ENCODE measurements around the gene HRK. TPM values are rescaled to one million over a fixed set of nuclear protein-coding genes. Genes with fewer than 3 reads are reported as not detected.

Gene HRK
- total and polyA plus RNA-seq, 9 of the 15 experiments (the other 6 are each of a cell fraction or from before 2014, with no cell fraction given) = 0.01 to 0.05 (median 0.04) TPM; not detected in 6

GRCh38 chr12:116898669-116899068 is 17.4 kb upstream of the HRK start (continued):
- TF ChIP-seq THRA (IDR thresholded peaks at IDR 0.05) (no peak), MYNN (IDR thresholded peaks at IDR 0.05) (no peak), MYNN (CRISPR knock-in tag; IDR thresholded peaks at IDR 0.05) (no peak), NCOA1 (IDR thresholded peaks at IDR 0.05; ENCODE audit: low read depth) (no peak), KDM1A (IDR thresholded peaks at IDR 0.05) (no peak), TCF7L2 (IDR thresholded peaks at IDR 0.05; ENCODE audit: low read depth, low read length) (no peak), ZBTB34 (CRISPR knock-in tag; IDR thresholded peaks at IDR 0.05) (no peak), RBM39 (optimal IDR thresholded peaks at IDR 0.05; ENCODE audit: low read depth, low read length) (no peak), ZNF277 (CRISPR knock-in tag; IDR thresholded peaks at IDR 0.05; ENCODE audit: borderline replicate concordance) (no peak), USF2 (CRISPR knock-in tag; IDR thresholded peaks at IDR 0.05) (peak; percentile 69), GTF3C2 (IDR thresholded peaks at IDR 0.05; ENCODE audit: borderline replicate concordance, extremely low read depth, insufficient read length) (no peak), BHLHE40 (IDR thresholded peaks at IDR 0.05; ENCODE audit: low read length) (0 out of 2 replicates have a peak, but pooled peaks have one; percentile 20), ZFX (CRISPR knock-in tag; IDR thresholded peaks at IDR 0.05) (no peak)
